ENCODE data around the gene CCDC87.

- no peak for TF ChIP-seq EZH2 (IDR thresholded peaks at IDR 0.05; ENCODE audit: borderline replicate concordance, low read depth, low read length, severe bottlenecking)
- TF ChIP-seq CTCF (IDR thresholded peaks at IDR 0.05; ENCODE audit: borderline replicate concordance, extremely low read depth, low read length, poor library complexity, severe bottlenecking), result no peak
Measured at GRCh38 chr11:66595245-66595904, 2.5 kb upstream of the CCDC87 start.

All from DND-41 (cell line).